ENCODE results near the gene RTL10.

DNA sequence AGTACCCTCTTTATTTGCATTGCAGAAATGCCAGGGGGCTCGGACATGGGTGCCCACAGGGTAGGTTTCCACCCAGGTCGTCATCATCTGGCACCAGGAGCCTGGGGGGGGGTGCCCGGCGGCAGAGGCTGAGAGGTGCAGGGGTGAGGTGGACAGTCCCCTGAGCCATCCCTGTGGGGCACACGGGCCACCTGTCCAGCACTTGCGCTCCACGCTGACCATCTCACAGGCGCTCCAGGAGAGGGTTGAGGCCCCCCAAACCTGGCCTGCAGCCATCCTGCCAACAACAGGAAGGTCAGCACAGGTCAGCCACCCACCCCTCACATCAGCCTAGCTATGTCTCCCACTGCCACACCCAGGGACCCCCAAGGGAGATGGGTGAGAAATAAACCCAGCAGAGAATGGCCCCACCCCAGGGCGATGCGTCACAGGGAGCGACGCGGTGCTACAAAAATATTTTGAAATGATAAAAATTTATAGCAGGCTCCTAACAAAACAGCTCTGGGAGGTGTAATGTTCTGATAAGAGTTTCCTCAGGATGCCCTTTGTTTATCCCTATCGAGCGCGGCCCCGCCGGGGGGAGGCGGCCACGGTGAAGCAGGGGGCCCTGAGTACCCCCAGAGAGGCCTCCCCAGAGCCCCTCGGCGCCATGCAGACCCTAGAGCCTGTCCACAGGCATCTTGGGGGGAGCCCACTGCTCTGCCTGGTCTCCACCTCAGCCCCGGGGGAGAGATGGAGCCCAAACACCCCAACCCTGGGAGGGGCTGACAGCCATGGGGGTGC is 21.0 kb upstream of the RTL10 start:
- TF ChIP-seq, protein P1, sequence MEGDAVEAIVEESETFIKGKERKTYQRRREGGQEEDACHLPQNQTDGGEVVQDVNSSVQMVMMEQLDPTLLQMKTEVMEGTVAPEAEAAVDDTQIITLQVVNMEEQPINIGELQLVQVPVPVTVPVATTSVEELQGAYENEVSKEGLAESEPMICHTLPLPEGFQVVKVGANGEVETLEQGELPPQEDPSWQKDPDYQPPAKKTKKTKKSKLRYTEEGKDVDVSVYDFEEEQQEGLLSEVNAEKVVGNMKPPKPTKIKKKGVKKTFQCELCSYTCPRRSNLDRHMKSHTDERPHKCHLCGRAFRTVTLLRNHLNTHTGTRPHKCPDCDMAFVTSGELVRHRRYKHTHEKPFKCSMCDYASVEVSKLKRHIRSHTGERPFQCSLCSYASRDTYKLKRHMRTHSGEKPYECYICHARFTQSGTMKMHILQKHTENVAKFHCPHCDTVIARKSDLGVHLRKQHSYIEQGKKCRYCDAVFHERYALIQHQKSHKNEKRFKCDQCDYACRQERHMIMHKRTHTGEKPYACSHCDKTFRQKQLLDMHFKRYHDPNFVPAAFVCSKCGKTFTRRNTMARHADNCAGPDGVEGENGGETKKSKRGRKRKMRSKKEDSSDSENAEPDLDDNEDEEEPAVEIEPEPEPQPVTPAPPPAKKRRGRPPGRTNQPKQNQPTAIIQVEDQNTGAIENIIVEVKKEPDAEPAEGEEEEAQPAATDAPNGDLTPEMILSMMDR (conservative IDR thresholded peaks at IDR 0.05), result no peak
- TF ChIP-seq ZFX (IDR thresholded peaks at IDR 0.05), result no peak
